ENCODE measurements around the gene ATAD1. TPM values are rescaled to one million over a fixed set of nuclear protein-coding genes. Genes with fewer than 3 reads are reported as not detected.

The ATAD1 gene
- total RNA-seq, 1 donor from 2014 or later: 45.8 TPM

DNA sequence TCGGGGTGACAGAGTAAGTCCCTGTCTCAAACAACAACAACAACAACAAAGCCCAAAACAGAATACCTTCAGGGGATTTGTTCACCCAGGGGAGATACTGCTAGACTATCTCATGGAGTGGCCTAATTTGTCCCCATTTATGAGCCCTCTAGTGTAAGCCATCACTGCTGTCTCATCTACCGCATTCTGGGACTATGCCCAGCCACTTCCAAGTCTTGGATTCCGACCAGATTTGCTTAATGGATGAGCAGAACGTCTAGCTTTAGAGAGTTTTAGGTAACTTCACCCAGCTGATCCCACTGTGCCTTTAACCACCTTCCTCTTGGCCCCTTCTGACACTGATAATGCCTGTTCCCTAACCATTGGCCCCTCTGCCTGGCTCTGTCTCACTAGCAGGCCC, 111.3 kb downstream of the ATAD1 start:
- Mint-ChIP-seq H3K4me3 (ENCODE audit: low read depth) (no peak overlapping the region), H3K36me3 (ENCODE audit: insufficient read depth) (no peaks in the 10 kb centered on the region), H3K27ac (no peak overlapping the region), H3K27me3 (no peaks in the 10 kb centered on the region), H3K4me1 (ENCODE audit: low read depth) (peaks cover 2% of the 10 kb centered on the region), H3K9me3 (ENCODE audit: low read depth) (no peaks in the 10 kb centered on the region)
- TF ChIP-seq, protein P1, sequence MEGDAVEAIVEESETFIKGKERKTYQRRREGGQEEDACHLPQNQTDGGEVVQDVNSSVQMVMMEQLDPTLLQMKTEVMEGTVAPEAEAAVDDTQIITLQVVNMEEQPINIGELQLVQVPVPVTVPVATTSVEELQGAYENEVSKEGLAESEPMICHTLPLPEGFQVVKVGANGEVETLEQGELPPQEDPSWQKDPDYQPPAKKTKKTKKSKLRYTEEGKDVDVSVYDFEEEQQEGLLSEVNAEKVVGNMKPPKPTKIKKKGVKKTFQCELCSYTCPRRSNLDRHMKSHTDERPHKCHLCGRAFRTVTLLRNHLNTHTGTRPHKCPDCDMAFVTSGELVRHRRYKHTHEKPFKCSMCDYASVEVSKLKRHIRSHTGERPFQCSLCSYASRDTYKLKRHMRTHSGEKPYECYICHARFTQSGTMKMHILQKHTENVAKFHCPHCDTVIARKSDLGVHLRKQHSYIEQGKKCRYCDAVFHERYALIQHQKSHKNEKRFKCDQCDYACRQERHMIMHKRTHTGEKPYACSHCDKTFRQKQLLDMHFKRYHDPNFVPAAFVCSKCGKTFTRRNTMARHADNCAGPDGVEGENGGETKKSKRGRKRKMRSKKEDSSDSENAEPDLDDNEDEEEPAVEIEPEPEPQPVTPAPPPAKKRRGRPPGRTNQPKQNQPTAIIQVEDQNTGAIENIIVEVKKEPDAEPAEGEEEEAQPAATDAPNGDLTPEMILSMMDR (IDR thresholded peaks at IDR 0.05; ENCODE audit: unreplicated experiment): no peak
- DNase-seq (ENCODE audit: low spot score, unreplicated experiment): no peak

DNA sequence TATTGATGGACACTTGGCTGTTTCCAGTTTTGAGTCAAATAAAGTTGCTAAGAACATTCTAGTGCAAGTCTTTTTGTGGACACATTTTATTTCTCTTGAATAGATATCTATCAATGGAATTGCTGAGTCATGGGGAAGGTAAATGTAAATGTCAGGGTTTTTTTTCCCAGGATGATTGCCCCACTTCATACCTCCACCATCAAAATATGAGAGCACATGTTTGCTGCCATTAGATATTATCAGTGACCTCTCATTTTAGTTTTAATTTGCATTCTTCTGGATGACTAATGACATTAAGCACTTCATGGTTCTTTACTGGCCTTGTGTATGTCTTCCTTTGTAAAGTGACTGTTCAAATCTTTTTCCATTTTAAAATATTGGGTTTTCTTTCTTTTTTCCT, 112.7 kb downstream of the ATAD1 start:
- peaks cover 8% of the 10 kb centered on the region for H3K4me1 Mint-ChIP-seq (ENCODE audit: low read depth)
- H3K27ac Mint-ChIP-seq: no peak overlapping the region
- H3K9me3 Mint-ChIP-seq (ENCODE audit: low read depth): no peaks in the 10 kb centered on the region
- H3K36me3 Mint-ChIP-seq (ENCODE audit: insufficient read depth): no peaks in the 10 kb centered on the region
- no peak for DNase-seq (ENCODE audit: low spot score, unreplicated experiment)
- no peaks in the 10 kb centered on the region for H3K27me3 Mint-ChIP-seq
- TF ChIP-seq, protein P1 (IDR thresholded peaks at IDR 0.05; ENCODE audit: unreplicated experiment): no peak
- no peak overlapping the region for H3K4me3 Mint-ChIP-seq (ENCODE audit: low read depth)

DNA sequence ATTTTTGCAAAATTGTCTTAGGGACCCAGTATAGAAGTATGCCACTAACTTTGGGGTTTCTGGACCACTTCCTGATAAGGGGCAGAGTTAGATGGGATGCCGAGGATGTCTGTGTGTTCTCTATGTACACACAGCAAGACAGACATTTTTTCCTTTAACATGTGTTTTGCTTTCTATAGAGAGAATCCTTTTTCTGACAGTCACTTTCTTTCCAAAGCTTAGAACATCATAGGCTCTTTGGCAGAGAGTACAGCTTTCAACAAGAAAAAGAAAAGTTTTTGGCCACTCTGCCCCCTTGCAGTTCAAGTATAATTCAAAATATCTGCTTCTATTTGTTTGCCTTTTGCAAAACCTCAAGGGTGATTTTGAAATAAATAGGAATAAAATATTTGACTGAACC, 114.3 kb downstream of the ATAD1 start:
- Mint-ChIP-seq H3K27ac (no peak overlapping the region), H3K27me3 (no peaks in the 10 kb centered on the region), H3K4me3 (ENCODE audit: low read depth) (no peak overlapping the region), H3K36me3 (ENCODE audit: insufficient read depth) (no peaks in the 10 kb centered on the region), H3K9me3 (ENCODE audit: low read depth) (no peaks in the 10 kb centered on the region), H3K4me1 (ENCODE audit: low read depth) (peaks cover 8% of the 10 kb centered on the region)
- TF ChIP-seq, protein P1 (IDR thresholded peaks at IDR 0.05; ENCODE audit: unreplicated experiment): no peak
- DNase-seq (ENCODE audit: low spot score, unreplicated experiment): no peak

DNA sequence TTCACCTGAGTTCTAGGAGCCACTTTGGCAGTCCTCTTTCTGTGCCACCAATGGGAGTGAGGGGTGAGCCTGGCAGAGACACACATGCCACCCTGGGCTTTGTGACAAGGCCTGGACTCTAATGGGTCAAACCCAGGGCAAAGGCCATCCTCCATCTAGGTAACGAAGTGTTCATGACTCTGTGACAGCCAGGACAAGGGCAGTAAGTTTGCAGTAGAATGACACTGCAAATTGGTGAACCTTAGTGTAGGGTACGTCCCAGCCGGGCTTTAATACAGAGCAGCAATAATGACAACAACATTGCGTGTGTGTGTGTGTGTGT, 115.1 kb downstream of the ATAD1 start:
- Mint-ChIP-seq H3K4me1 (ENCODE audit: low read depth) (peaks cover 8% of the 10 kb centered on the region), H3K27me3 (peaks cover 2% of the 10 kb centered on the region), H3K9me3 (ENCODE audit: low read depth) (no peaks in the 10 kb centered on the region), H3K36me3 (ENCODE audit: insufficient read depth) (no peaks in the 10 kb centered on the region), H3K4me3 (ENCODE audit: low read depth) (no peak overlapping the region), H3K27ac (no peak overlapping the region)
- no peak for DNase-seq (ENCODE audit: low spot score, unreplicated experiment)
- TF ChIP-seq, protein P1 (IDR thresholded peaks at IDR 0.05; ENCODE audit: unreplicated experiment): no peak

DNA sequence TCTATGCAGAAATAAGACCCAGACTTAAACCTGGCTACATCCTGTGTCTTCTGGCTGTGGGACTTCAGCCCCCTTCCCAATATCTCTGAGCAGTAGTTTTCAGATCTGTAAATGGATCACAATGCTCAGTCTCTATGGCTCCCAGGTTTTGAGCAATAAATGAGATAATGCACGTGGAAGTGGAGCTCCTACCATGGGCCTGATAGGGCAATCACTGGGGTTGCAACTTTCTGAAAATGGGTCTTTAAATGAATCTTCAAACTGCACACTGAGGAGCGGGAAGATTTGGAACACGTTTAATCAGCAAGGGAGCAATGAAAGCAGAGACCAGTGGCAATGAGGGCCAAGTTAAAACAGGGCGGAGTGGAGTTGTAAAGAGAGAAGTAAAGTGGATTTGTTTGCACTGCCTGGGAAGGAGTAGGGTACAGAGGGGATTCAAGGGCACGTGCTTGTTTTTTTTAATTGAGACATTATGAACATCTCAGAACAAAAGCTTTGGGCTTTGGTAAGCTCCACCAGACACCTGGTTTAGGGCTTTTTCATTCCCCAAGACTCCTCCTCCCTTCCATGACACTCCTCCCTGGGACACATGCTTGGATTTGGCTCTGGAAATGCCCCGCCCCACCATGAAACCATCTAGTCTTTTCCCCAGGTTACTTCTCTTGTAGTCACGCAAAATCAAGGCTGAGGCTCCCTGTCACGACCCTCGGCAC, 115.6 kb downstream of the ATAD1 start:
- no peak overlapping the region for H3K4me3 Mint-ChIP-seq (ENCODE audit: low read depth)
- no peak for DNase-seq (ENCODE audit: low spot score, unreplicated experiment)
- TF ChIP-seq, protein P1 (IDR thresholded peaks at IDR 0.05; ENCODE audit: unreplicated experiment): no peak
- H3K4me1 Mint-ChIP-seq (ENCODE audit: low read depth): peaks cover 8% of the 10 kb centered on the region
- no peaks in the 10 kb centered on the region for H3K9me3 Mint-ChIP-seq (ENCODE audit: low read depth)
- H3K27me3 Mint-ChIP-seq: peaks cover 2% of the 10 kb centered on the region
- H3K36me3 Mint-ChIP-seq (ENCODE audit: insufficient read depth): no peaks in the 10 kb centered on the region
- H3K27ac Mint-ChIP-seq: no peak overlapping the region

Other genes with a start within 250 kb of the ATAD1 start
- gene PAPSS2, start 158.3 kb downstream of the ATAD1 start, total RNA-seq: 7.3 and 7.5 TPM in 2 replicates
- 0.53 and 0.87 TPM in 2 replicates for gene KLLN, start 45.3 kb upstream of the ATAD1 start, total RNA-seq
- gene PTEN, start 45.4 kb upstream of the ATAD1 start, total RNA-seq: 66.7 and 71.0 TPM in 2 replicates